Neutrophil (primary cell): ENCODE results near the gene POU3F3.

Experiments
- H3K27ac ChIP-seq: fragments of 200-600 bp; sonication (generic); 2 replicates; pipeline ENCODE4 v1.5.1; 2016; ENCODE audit warnings: mild to moderate bottlenecking, moderate library complexity
- H3K27me3 ChIP-seq: fragments of 200-600 bp; sonication (generic); 2 replicates; pipeline ENCODE4 v1.6.0; 2016; ENCODE audit warnings: mild to moderate bottlenecking
- H3K36me3 ChIP-seq: fragments of 200-600 bp; sonication (generic); 2 replicates; pipeline ENCODE4 v1.5.1; 2017
- H3K4me1 ChIP-seq, 2 experiments: fragments of 200-600 bp in 1 of 2; sonication (generic) in 1 of 2; 1 replicate in 1 of 2; 2 replicates in 1 of 2; pipeline versions ENCODE4 v1.5.1 to v1.6.1; 2013 to 2016; ENCODE audit warnings: low read depth in 1 of 2, low read length in 1 of 2, mild to moderate bottlenecking in 1 of 2, moderate library complexity in 1 of 2; ENCODE audit not compliant: control insufficient read depth in 1 of 2, insufficient read depth in 1 of 2
- H3K4me3 ChIP-seq, 2 experiments: fragments of 200-600 bp in 1 of 2; sonication (generic) in 1 of 2; 1 replicate in 1 of 2; 2 replicates in 1 of 2; pipeline ENCODE4 v1.5.1; 2013 to 2016; ENCODE audit warnings: low read depth in 1 of 2, low read length in 1 of 2, mild to moderate bottlenecking in 1 of 2, moderate library complexity in 1 of 2
- H3K9me3 ChIP-seq: fragments of 200-600 bp; sonication (generic); 2 replicates; pipeline ENCODE4 v1.5.1; 2016
- TF ChIP-seq, protein P1 (sequence below): fragments of 200-600 bp; sonication (generic); IDR thresholded peaks from 2 replicates; pipeline ENCODE4 v1.5.1; 2016; ENCODE audit warnings: antibody characterized with exemption

POU3F3 gene

DNA sequence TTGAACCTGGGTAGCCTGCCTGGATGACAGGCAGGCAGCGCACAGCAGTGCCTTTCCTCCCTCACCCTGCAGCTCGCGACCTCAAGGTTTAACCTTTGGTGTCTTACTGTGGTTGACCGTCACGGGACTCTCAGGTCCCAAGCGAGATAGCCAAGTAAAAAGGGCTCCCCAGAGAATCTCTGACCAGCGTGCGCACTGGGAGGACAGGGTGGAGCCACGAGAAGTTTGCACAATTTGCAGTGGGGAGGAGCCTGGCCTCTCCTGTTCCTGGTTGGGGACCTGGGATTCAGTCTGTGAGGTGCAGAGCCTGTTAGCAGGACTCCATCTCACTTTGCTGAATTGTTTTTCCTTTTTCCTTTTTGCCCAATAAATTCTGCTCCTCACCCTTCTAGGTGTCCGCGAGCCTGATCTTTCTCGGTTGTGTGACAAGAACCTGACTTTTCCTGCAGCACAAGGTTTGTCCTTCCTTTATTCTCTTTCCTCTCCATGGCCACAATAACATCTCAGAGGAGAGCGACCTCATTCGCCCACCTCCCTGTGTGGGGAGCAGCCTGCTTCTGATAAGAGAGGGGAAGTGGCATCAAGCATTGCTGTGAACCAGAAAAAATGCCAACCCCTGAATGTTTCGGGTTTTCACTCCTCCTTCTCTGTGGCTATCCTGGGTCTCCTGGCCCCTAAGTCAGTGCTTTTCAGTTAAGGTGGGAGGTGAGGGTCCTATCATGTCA is 36.2 kb downstream of the POU3F3 start:
- no peak overlapping the region for H3K27ac ChIP-seq
- peaks cover 0 to 5% of the 10 kb centered on the region in 2 experiments for H3K4me1 ChIP-seq
- no peaks in the 10 kb centered on the region for H3K9me3 ChIP-seq
- TF ChIP-seq, protein P1, sequence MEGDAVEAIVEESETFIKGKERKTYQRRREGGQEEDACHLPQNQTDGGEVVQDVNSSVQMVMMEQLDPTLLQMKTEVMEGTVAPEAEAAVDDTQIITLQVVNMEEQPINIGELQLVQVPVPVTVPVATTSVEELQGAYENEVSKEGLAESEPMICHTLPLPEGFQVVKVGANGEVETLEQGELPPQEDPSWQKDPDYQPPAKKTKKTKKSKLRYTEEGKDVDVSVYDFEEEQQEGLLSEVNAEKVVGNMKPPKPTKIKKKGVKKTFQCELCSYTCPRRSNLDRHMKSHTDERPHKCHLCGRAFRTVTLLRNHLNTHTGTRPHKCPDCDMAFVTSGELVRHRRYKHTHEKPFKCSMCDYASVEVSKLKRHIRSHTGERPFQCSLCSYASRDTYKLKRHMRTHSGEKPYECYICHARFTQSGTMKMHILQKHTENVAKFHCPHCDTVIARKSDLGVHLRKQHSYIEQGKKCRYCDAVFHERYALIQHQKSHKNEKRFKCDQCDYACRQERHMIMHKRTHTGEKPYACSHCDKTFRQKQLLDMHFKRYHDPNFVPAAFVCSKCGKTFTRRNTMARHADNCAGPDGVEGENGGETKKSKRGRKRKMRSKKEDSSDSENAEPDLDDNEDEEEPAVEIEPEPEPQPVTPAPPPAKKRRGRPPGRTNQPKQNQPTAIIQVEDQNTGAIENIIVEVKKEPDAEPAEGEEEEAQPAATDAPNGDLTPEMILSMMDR: no peak
- H3K4me3 ChIP-seq: no peak overlapping the region
- H3K36me3 ChIP-seq: no peaks in the 10 kb centered on the region
- H3K27me3 ChIP-seq: peaks cover 15% of the 10 kb centered on the region

DNA sequence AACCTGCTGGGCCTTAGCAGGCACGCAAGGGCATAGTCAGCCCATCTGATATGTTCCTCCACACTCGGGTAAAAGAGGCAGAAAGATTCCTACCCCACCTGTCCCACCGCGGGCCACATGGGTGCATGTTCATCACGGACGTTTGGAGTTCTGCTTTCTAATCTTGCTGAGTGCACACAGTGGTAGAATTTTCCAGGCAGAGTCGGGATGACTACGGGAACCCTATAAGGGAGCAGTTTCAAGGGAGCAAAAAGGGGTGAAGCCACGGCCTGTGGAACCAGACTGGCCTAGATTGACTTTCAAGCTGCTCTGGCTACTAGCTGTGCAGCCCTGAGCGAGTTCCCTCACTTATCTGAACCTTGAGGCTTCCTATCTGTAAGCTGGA is 36.8 kb downstream of the POU3F3 start:
- Histone ChIP-seq H3K4me3 (no peak overlapping the region), H3K27me3 (peaks cover 9% of the 10 kb centered on the region), H3K4me1 (peaks cover 0 to 5% of the 10 kb centered on the region in 2 experiments), H3K27ac (no peak overlapping the region), H3K9me3 (no peaks in the 10 kb centered on the region), H3K36me3 (no peaks in the 10 kb centered on the region)
- TF ChIP-seq, protein P1: no peak

DNA sequence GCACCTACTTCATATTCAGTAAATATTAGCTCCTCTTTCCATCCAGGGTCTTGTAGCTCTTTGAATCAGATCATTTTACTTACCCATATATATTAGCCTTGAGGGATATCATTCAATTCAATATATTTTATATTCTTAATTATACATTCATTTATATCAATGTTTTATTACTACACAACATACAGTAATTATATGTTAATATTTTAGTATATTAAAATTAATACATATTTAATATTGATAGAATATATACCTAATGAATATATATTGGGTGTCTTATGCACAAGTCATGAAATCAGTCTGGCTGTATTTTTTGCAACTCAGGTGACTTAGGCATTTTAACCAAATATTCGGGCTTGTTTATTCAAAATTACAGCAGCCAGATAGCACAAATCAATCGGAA is 37.2 kb downstream of the POU3F3 start:
- H3K27me3 ChIP-seq: peaks cover 13% of the 10 kb centered on the region
- TF ChIP-seq, protein P1: no peak
- no peak overlapping the region for H3K4me3 ChIP-seq
- no peak overlapping the region for H3K27ac ChIP-seq
- no peaks in the 10 kb centered on the region for H3K36me3 ChIP-seq
- peaks cover 0 to 5% of the 10 kb centered on the region in 2 experiments for H3K4me1 ChIP-seq
- H3K9me3 ChIP-seq: no peaks in the 10 kb centered on the region

DNA sequence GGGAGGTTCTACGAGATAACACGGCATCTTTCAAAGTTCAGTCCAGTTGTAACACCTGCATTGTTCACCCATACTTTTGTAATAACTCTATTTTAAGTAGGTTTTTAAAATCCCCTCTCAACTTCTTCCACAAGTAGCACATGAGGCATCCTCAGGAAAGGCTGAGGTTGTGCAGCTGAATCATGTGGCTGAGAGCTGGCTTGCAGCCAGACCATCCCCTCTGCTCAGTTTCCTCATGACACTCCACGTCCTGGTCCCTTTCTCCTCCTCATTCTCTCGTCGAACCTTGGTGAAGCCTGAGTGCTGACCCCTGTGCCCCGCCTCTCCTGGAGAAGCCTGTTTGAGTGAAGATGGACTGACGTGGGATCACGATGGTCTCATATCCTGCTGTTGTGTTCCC is 42.5 kb downstream of the POU3F3 start:
- Histone ChIP-seq H3K27me3 (peaks cover 17% of the 10 kb centered on the region), H3K4me3 (no peak overlapping the region), H3K4me1 (no peaks in the 10 kb centered on the region), H3K36me3 (no peaks in the 10 kb centered on the region), H3K9me3 (no peaks in the 10 kb centered on the region), H3K27ac (no peak overlapping the region)
- TF ChIP-seq, protein P1: no peak

DNA sequence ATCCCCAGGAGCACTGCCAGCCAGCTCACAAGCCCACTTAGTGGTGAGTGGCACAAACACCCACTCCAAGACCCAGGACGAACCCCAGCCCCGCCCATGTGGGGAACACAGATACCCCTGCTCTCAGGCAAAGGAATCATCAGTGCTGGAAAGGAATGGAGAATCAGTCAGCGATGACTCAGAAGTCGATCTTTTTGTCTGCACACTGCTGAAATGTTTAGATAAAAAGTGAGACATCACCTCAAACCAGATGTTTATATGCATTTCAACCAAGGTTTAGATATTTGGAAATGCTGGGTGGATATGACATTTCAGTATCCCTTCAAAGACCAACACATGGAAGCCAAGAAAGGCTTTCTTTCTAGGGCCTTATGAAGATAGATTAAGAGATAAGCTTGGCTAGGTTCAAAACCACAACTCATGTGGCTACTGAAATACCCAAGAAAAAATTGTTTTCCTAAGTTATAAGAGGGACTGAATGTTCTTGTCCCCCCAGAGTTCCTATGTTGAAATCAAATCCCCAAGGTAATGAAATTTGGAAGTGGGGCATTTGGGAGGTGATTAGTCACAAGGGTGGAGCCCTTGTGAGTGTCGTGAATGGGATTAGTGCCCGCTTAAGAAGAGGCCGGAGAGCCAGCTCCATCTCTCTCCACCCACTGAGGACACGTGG is 43.7 kb downstream of the POU3F3 start:
- H3K27me3 ChIP-seq: peaks cover 17% of the 10 kb centered on the region
- no peak overlapping the region for H3K4me3 ChIP-seq
- no peaks in the 10 kb centered on the region for H3K4me1 ChIP-seq
- H3K9me3 ChIP-seq: no peaks in the 10 kb centered on the region
- no peak overlapping the region for H3K27ac ChIP-seq
- H3K36me3 ChIP-seq: no peaks in the 10 kb centered on the region
- TF ChIP-seq, protein P1: no peak
